Measurements from ENCODE around the gene DAB2IP.

Gene DAB2IP

DNA sequence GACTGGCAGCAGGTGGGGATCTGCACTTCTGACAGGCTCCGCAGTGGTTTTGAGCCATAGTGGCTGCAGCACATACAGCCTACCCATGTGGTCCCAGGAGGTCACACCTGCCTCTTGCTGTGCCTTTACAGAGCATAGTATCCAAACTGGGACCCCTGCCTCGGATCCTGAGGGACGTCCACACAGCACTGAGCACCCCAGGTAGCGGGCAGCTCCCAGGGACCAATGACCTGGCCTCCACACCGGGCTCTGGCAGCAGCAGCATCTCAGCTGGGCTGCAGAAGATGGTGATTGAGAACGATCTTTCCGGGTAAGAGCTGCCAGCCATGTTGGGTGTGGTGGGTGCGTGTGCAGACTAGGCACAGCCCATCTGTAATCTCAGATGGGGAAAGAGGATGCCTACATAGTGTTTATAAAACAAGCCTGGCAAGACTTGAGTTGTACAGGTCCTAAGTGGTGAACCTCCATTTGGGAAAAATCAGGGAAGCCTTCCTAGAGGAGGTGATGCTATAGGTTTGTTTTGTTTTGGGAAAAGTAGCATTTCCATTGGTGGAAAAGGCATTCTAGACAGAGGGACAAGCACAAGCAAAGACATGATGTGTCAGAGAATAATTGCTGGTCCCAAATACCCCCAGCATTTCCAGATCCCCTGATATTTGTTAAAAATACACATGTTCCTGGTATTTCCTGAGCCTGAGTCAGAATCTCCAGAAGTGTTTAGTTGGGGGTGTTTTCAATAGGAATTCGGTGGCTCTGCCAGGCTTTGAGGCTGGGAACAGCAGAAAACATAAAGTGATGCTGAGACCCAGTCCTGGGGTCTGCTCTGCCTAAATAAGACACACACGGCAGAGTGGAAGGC lies 119.2 kb downstream of the DAB2IP start:
- H3K4me3 ChIP-seq (ENCODE audit: severe bottlenecking), result no peak overlapping the region
- peaks cover 66% of the 10 kb centered on the region for H3K36me3 ChIP-seq (ENCODE audit: low read depth)
- TF ChIP-seq, protein P1, sequence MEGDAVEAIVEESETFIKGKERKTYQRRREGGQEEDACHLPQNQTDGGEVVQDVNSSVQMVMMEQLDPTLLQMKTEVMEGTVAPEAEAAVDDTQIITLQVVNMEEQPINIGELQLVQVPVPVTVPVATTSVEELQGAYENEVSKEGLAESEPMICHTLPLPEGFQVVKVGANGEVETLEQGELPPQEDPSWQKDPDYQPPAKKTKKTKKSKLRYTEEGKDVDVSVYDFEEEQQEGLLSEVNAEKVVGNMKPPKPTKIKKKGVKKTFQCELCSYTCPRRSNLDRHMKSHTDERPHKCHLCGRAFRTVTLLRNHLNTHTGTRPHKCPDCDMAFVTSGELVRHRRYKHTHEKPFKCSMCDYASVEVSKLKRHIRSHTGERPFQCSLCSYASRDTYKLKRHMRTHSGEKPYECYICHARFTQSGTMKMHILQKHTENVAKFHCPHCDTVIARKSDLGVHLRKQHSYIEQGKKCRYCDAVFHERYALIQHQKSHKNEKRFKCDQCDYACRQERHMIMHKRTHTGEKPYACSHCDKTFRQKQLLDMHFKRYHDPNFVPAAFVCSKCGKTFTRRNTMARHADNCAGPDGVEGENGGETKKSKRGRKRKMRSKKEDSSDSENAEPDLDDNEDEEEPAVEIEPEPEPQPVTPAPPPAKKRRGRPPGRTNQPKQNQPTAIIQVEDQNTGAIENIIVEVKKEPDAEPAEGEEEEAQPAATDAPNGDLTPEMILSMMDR (IDR thresholded peaks at IDR 0.05; ENCODE audit: poor library complexity, severe bottlenecking), result no peak
- H3K27ac ChIP-seq (ENCODE audit: poor library complexity, severe bottlenecking), result no peak overlapping the region
- peak; percentile 35 for DNase-seq (ENCODE audit: low spot score)
- no peaks in the 10 kb centered on the region for H3K27me3 ChIP-seq (ENCODE audit: insufficient read depth, poor library complexity, severe bottlenecking)
- ATAC-seq (ENCODE audit: low read depth), result no peak
- no peaks in the 10 kb centered on the region for H3K4me1 ChIP-seq (ENCODE audit: insufficient read depth, poor library complexity, severe bottlenecking)
- no peaks in the 10 kb centered on the region for H3K9me3 ChIP-seq (ENCODE audit: severe bottlenecking)

DNA sequence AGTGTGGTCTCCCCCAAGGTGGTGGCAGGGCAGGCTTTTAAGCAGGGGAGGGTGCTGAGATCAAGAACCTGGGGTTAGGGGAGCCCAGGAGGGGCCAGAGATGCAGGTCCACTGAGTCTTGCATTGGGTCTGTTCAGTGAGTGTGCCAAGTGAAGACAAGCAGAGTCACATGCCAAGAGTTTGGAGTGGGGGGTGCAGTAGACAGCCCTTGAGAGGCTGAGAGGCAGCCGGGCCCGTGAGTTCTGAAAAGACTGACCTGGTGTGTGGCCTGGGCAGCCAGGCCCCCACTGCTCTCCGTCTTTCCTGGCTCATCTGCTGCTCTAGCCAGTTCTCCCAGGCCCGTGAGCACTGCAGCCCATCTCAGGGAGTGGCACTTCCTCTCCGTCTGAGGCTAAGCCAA lies 120.0 kb downstream of the DAB2IP start:
- Histone ChIP-seq H3K36me3 (ENCODE audit: low read depth) (peaks cover 69% of the 10 kb centered on the region), H3K27me3 (ENCODE audit: insufficient read depth, poor library complexity, severe bottlenecking) (no peaks in the 10 kb centered on the region), H3K9me3 (ENCODE audit: severe bottlenecking) (no peaks in the 10 kb centered on the region), H3K4me1 (ENCODE audit: insufficient read depth, poor library complexity, severe bottlenecking) (no peaks in the 10 kb centered on the region), H3K4me3 (ENCODE audit: severe bottlenecking) (no peak overlapping the region), H3K27ac (ENCODE audit: poor library complexity, severe bottlenecking) (no peak overlapping the region)
- TF ChIP-seq, protein P1 (IDR thresholded peaks at IDR 0.05; ENCODE audit: poor library complexity, severe bottlenecking), result no peak
- DNase-seq (ENCODE audit: low spot score) (no peak), ATAC-seq (ENCODE audit: low read depth) (no peak)

DNA sequence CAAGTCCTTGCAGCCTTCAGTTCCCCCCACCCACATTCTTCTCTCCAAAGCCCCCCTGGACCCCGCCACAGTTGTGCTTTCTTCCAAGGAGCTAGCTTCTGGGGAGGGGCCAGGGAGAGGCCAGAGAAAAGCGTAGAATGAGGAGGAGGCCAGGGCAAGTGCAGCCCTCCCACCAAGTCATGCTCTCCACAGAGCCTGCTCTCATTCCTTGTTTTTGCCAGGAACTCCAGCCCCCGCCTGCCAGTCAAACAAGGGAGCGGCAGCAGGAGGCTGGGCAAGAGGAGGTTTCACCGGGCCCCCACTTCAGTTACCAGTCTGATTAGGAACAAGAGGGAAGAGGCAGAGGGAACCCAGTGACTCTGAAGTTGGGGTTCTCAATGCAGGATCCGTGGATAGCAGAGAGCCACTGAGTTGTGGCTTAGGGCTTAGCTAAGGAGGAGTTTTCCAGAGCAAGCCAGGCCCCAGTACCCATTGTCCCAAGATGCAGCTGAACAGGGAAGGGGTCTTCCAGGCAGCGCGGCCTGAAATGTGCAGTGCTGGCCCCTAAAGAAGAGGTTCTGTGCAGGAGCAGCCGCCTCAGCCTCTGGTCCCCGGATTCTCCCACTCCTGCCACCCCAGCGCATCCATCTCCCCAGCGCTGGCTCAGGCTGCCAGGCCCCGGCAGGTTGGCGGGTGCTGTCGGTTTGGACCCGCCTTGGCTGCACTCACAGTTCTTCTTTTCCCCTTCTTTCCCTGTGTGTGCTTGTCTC lies 120.6 kb downstream of the DAB2IP start:
- peak; percentile 39 for DNase-seq (ENCODE audit: low spot score)

DNA sequence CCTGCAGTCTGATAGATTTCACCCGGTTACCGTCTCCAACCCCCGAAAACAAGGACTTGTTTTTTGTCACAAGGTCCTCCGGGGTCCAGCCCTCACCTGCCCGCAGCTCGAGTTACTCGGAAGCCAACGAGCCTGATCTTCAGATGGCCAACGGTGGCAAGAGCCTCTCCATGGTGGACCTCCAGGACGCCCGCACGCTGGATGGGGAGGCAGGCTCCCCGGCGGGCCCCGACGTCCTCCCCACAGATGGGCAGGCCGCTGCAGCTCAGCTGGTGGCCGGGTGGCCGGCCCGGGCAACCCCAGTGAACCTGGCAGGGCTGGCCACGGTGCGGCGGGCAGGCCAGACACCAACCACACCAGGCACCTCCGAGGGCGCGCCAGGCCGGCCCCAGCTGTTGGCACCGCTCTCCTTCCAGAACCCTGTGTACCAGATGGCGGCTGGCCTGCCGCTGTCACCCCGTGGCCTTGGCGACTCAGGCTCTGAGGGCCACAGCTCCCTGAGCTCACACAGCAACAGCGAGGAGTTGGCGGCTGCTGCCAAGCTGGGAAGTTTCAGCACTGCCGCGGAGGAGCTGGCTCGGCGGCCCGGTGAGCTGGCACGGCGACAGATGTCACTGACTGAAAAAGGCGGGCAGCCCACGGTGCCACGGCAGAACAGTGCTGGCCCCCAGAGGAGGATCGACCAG lies 121.3 kb downstream of the DAB2IP start:
- Histone ChIP-seq H3K4me1 (ENCODE audit: insufficient read depth, poor library complexity, severe bottlenecking) (no peaks in the 10 kb centered on the region), H3K4me3 (ENCODE audit: severe bottlenecking) (no peak overlapping the region), H3K9me3 (ENCODE audit: severe bottlenecking) (no peaks in the 10 kb centered on the region), H3K36me3 (ENCODE audit: low read depth) (peaks cover 69% of the 10 kb centered on the region), H3K27ac (ENCODE audit: poor library complexity, severe bottlenecking) (no peak overlapping the region), H3K27me3 (ENCODE audit: insufficient read depth, poor library complexity, severe bottlenecking) (no peaks in the 10 kb centered on the region)
- DNase-seq (ENCODE audit: low spot score) (peak; percentile 55), ATAC-seq (ENCODE audit: low read depth) (no peak)
- TF ChIP-seq, protein P1 (IDR thresholded peaks at IDR 0.05; ENCODE audit: poor library complexity, severe bottlenecking), result no peak

More for the DNA sequence above, 120.6 kb downstream of the DAB2IP start:
- no peak for ATAC-seq (ENCODE audit: low read depth)
- Histone ChIP-seq H3K27me3 (ENCODE audit: insufficient read depth, poor library complexity, severe bottlenecking) (no peaks in the 10 kb centered on the region), H3K9me3 (ENCODE audit: severe bottlenecking) (no peaks in the 10 kb centered on the region), H3K36me3 (ENCODE audit: low read depth) (peaks cover 69% of the 10 kb centered on the region), H3K4me1 (ENCODE audit: insufficient read depth, poor library complexity, severe bottlenecking) (no peaks in the 10 kb centered on the region), H3K4me3 (ENCODE audit: severe bottlenecking) (no peak overlapping the region), H3K27ac (ENCODE audit: poor library complexity, severe bottlenecking) (no peak overlapping the region)
- TF ChIP-seq, protein P1 (IDR thresholded peaks at IDR 0.05; ENCODE audit: poor library complexity, severe bottlenecking), result no peak
